Colonic mucosa (tissue), 4 donors: ENCODE results near the gene SLC27A6. TPM values are rescaled to one million over a fixed set of nuclear protein-coding genes. Genes with fewer than 3 reads are reported as not detected.

Source experiments
- DNase-seq: peaks from one replicate; pipeline ENCODE4 v3.0.0-alpha.2; 2020
- H3K27ac ChIP-seq: fragments of 200-600 bp; one replicate; pipeline ENCODE4 v1.8.0; 2021
- H3K27me3 ChIP-seq: fragments of 200-600 bp; one replicate; pipeline ENCODE4 v1.8.0; 2021
- H3K36me3 ChIP-seq: fragments of 200-600 bp; one replicate; pipeline ENCODE4 v1.8.0; 2021
- H3K4me1 ChIP-seq: fragments of 200-600 bp; one replicate; pipeline ENCODE4 v1.8.0; 2021; ENCODE audit warnings: mild to moderate bottlenecking
- H3K4me3 ChIP-seq: fragments of 200-600 bp; one replicate; pipeline ENCODE4 v1.8.0; 2021
- H3K9ac ChIP-seq, 2 donors: one replicate each; pipeline ENCODE4 v1.7.0; 2013; ENCODE audit warnings: control low read depth in 2 of 2, low read depth in 2 of 2, low read length in 2 of 2
- H3K9me3 ChIP-seq: fragments of 200-600 bp; one replicate; pipeline ENCODE4 v1.8.0; 2021
- intact Hi-C: fragments of 100-400 bp; cut with DNase I; formaldehyde crosslinking; loops from one replicate; pipeline ENCODE4 v1.14.1; 2022
- total RNA-seq, 2 donors: library from RNA; stranded (reverse); fragmentation: NEBNext Ultra II Directional in 1 of 2; extraction: Animal tissue kit (Norgen Biotek cat#: 25700) in 1 of 2; gene quantifications; one replicate each; pipeline ENCODE4 v1.2.1, GENCODE V29; 2021
- TF ChIP-seq, protein P1 (sequence below): fragments of 200-600 bp; IDR thresholded peaks from one replicate; pipeline ENCODE4 v1.8.0; 2022; ENCODE audit warnings: antibody characterized with exemption, mild to moderate bottlenecking
- donor health status: healthy.
- donor health status: DM: no; HTN: no; CAD: no.
- donor health status: DM: no; HTN: no; CAD: no.

Gene SLC27A6
- total RNA-seq, 2 donors from 2014 or later, result 0.48 to 0.67 TPM

DNA sequence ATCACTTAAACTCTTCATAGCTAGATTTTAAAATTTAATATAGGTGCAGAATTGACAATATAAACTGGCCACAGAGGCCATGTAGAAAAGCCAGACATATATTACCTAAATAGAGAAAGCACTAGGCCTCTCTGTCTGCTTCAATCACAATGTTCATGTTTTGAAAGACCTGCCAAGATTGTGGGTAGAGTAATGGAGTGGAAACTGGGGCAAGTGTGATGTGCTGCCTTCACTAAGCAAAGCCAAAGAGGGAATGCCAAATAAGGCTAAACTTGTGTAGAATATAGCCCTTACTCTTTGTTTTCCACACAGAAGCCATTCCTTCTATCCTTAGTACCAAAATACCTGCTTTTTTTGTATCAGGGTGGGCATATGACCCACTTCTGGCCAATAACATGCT lies 114.2 kb downstream of the SLC27A6 start:
- no peak overlapping the region for H3K27ac ChIP-seq
- H3K9ac ChIP-seq, result no peak overlapping the region
- no peak for DNase-seq

DNA sequence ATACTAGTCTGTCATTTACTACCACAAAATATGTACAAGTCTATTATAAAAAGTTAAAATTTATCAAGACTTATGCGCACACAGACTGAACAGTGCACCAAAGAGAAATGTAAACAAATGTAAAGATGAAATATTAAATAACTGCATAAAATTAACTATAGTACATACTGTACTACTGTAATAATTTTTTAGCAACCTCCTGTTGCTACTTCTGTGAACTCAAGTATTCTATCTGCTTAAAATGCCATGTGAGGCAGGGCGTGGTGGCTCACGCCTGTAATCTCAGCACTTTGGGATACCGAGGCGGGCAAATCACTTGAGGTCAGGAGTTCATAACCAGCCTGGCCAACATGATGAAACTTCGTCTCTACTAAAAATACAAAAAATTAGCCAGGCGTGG lies 115.5 kb downstream of the SLC27A6 start:
- H3K27me3 ChIP-seq, result no peaks in the 10 kb centered on the region

More for the DNA sequence above, 114.2 kb downstream of the SLC27A6 start:
- no peaks in the 10 kb centered on the region for H3K36me3 ChIP-seq
- H3K9me3 ChIP-seq, result no peaks in the 10 kb centered on the region
- TF ChIP-seq, protein P1, sequence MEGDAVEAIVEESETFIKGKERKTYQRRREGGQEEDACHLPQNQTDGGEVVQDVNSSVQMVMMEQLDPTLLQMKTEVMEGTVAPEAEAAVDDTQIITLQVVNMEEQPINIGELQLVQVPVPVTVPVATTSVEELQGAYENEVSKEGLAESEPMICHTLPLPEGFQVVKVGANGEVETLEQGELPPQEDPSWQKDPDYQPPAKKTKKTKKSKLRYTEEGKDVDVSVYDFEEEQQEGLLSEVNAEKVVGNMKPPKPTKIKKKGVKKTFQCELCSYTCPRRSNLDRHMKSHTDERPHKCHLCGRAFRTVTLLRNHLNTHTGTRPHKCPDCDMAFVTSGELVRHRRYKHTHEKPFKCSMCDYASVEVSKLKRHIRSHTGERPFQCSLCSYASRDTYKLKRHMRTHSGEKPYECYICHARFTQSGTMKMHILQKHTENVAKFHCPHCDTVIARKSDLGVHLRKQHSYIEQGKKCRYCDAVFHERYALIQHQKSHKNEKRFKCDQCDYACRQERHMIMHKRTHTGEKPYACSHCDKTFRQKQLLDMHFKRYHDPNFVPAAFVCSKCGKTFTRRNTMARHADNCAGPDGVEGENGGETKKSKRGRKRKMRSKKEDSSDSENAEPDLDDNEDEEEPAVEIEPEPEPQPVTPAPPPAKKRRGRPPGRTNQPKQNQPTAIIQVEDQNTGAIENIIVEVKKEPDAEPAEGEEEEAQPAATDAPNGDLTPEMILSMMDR, result no peak
- intact Hi-C loops, result no loop called here
- no peaks in the 10 kb centered on the region for H3K27me3 ChIP-seq
- no peaks in the 10 kb centered on the region for H3K4me1 ChIP-seq
- H3K4me3 ChIP-seq, result no peak overlapping the region

DNA sequence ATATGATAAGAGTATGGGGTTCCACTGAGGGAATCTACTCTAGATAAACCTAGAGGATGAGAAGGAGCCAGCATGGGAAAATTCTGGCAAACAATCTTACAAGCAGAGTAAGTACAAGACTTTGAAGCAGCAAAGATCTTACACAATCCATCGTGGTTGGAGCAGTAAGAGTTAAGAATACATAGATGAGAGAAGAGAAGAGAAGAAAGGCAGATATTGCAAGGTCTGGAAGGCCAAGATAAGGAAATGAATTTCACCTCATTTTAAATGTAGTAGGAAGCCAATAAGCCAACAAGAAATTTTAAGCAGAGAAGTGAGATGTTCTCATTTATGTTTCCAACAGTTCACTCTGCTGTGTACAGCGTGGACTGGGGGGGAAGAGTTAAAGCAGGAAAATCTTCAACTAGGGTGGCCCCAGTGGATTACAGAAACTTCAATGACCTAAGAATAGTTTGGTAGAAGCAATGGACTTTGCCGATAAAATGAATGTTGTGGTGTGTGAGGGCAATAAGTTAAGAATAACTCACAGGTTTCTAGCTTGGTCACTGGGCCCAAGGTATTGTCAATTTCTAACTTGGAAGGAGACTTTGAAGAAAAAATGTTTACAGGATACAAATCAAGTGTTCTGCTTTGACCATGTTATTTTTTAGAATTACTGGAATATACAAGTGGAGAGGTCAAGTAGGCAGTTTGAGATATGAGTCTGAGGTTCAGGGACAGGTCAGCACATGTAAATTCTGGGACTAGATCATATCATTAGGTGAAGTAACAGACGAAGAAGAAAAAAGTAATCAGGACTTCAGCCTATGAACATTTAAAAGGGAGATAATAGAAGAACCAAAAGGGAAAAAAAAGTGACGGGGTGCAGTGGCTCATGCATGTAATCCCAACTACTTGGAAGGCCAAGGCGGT lies 117.2 kb downstream of the SLC27A6 start:
- TF ChIP-seq, protein P1, result no peak
- H3K9ac ChIP-seq, result no peak overlapping the region
- H3K36me3 ChIP-seq, result no peaks in the 10 kb centered on the region
- H3K27me3 ChIP-seq, result no peaks in the 10 kb centered on the region
- intact Hi-C loops, result no loop called here
- no peak for DNase-seq
- H3K4me3 ChIP-seq, result no peak overlapping the region
- H3K9me3 ChIP-seq, result no peaks in the 10 kb centered on the region
- H3K4me1 ChIP-seq, result no peaks in the 10 kb centered on the region
- H3K27ac ChIP-seq, result no peak overlapping the region

More for the DNA sequence above, 115.5 kb downstream of the SLC27A6 start:
- H3K9ac ChIP-seq, result no peak overlapping the region
- H3K4me1 ChIP-seq, result no peaks in the 10 kb centered on the region
- intact Hi-C loops, result no loop called here
- TF ChIP-seq, protein P1, result no peak
- H3K4me3 ChIP-seq, result no peak overlapping the region
- no peaks in the 10 kb centered on the region for H3K9me3 ChIP-seq
- no peak for DNase-seq
- H3K27ac ChIP-seq, result no peak overlapping the region
- H3K36me3 ChIP-seq, result no peaks in the 10 kb centered on the region

Other genes starting within 250 kb of the SLC27A6 start
- gene ISOC1, start 129.3 kb downstream of the SLC27A6 start, total RNA-seq, result 10 to 100 TPM; 36.2 to 36.4 TPM